ENCODE measurements around the gene UMODL1. TPM values are rescaled to one million over a fixed set of nuclear protein-coding genes. Genes with fewer than 3 reads are reported as not detected.

UMODL1 gene
- total and polyA plus RNA-seq, 4 donors = 0.10 to 0.28 (median 0.14) TPM; not detected in 1

DNA sequence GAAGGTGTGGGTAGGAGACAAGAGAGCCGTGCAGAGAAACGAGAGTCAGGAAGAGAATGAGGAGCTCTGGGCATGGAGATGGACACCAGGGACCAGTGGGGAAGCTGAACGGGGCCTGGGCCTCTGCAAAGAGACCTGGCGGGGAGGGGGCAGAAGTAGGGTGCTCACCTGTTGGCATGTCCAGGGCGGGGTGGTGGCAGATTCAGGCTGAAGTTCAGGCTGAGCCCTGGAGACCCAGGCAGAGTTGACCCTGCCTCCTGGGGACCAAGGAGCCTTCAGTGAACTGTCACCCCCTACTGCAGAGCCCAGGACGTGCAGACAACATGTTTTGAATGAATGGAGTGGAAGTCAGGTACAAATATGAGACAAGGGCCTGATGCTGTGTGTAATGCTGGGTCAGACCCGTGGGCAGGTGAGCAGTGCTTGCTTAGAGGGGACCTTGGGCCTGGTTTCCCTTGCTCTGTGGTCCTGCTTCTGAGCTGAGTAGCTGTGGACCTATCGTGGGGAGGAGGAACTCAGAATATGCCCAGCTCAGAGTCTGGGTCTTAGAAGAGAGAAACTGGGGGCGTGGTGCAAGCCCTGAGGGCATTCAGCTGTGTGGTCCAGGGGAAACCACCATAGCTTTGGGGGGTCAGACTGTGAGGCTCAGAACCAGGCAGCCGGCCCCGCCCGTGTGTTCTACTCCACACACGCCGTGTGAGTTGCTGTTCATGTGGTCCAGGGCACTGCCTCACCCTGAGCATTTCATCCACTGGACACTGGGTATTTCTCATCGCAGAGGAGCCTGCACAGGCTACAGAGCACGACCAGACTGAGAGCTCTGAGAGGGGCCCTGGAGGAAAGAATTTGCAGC is 21.3 kb upstream of the UMODL1 start:
- DNase-seq = no peak
- 90% methylated on average over 16 of the region's 16 CpGs for WGBS, 2 donors

DNA sequence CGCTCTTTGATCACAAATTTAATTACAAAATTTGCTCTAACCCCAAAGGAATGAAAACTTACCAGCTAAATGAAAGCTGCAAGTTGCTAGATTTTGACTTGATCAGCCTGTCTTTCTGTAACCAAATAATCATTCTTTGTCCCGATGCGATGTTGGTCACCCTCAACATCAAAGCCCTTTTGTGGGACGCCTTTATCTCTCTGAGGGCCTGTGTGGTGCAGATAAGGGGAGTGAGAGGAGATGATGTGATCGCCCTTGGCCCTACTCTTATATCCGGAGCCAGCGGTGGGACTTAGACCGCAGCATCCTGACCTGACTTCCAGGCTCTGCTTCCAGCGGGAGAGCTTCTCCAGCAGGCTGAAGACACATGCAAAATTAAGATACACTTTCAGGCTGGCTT is 19.3 kb upstream of the UMODL1 start:
- no peak for DNase-seq

More for the DNA sequence above, 21.3 kb upstream of the UMODL1 start:
- Histone ChIP-seq H3K4me1 (ENCODE audit: control insufficient read depth in 5 of 5, insufficient read depth in 5 of 5, low read length in 5 of 5) (no peaks in the 10 kb centered on the region), H3K36me3 (ENCODE audit: control insufficient read depth in 4 of 4, insufficient read depth in 4 of 4, low read length in 4 of 4) (no peaks in the 10 kb centered on the region), H3K9ac (ENCODE audit: insufficient read depth in 1 of 2, low read length in 2 of 2) (no peak overlapping the region), H3K27me3 (ENCODE audit: control insufficient read depth in 3 of 3, insufficient read depth in 3 of 3, low read length in 2 of 3) (no peaks in the 10 kb centered on the region), H3K9me3 (ENCODE audit: control insufficient read depth in 4 of 4, insufficient read depth in 3 of 4, low read length in 3 of 4) (no peaks in the 10 kb centered on the region), H3K27ac (ENCODE audit: low read depth in 1 of 2, low read length in 1 of 2) (no peak overlapping the region), H3K4me3 (no peak overlapping the region)
- ATAC-seq (ENCODE audit: insufficient read depth, low FRiP score) = no peak
- TF ChIP-seq, protein P1, sequence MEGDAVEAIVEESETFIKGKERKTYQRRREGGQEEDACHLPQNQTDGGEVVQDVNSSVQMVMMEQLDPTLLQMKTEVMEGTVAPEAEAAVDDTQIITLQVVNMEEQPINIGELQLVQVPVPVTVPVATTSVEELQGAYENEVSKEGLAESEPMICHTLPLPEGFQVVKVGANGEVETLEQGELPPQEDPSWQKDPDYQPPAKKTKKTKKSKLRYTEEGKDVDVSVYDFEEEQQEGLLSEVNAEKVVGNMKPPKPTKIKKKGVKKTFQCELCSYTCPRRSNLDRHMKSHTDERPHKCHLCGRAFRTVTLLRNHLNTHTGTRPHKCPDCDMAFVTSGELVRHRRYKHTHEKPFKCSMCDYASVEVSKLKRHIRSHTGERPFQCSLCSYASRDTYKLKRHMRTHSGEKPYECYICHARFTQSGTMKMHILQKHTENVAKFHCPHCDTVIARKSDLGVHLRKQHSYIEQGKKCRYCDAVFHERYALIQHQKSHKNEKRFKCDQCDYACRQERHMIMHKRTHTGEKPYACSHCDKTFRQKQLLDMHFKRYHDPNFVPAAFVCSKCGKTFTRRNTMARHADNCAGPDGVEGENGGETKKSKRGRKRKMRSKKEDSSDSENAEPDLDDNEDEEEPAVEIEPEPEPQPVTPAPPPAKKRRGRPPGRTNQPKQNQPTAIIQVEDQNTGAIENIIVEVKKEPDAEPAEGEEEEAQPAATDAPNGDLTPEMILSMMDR (IDR thresholded peaks at IDR 0.05; ENCODE audit: control extremely low read depth, extremely low read depth) = no peak

DNA sequence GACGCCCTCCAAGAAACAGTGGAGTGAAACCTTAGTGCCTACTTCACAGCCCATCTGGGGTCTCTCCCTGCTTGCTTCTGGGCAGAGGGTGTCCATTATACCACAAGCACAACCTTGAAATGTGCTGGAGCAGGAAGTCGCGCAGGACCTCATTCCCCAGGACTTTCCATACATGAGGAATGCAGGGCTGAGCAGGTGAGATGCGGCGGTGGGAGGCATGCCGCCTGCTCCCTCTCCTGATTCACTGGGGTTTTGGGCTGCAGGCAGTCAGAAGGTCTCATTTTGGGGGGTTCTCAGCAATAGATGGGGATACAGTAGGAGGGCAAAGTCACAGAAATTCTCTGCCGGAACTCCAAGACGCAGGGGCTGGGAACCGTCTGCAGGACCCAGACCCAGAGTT is 15.7 kb upstream of the UMODL1 start:
- no peaks in the 10 kb centered on the region for H3K27me3 ChIP-seq (ENCODE audit: control insufficient read depth in 3 of 3, insufficient read depth in 3 of 3, low read length in 2 of 3)
- 87 to 97% methylated on average over 9 of the region's 9 CpGs for WGBS, 2 donors
- no peak for DNase-seq

More for the DNA sequence above, 19.3 kb upstream of the UMODL1 start:
- Histone ChIP-seq H3K36me3 (ENCODE audit: control insufficient read depth in 4 of 4, insufficient read depth in 4 of 4, low read length in 4 of 4) (no peaks in the 10 kb centered on the region), H3K4me3 (no peak overlapping the region), H3K4me1 (ENCODE audit: control insufficient read depth in 5 of 5, insufficient read depth in 5 of 5, low read length in 5 of 5) (peaks cover 0 to 8% (median 0%) of the 10 kb centered on the region in 5 donors), H3K27ac (ENCODE audit: low read depth in 1 of 2, low read length in 1 of 2) (no peak overlapping the region), H3K27me3 (ENCODE audit: control insufficient read depth in 3 of 3, insufficient read depth in 3 of 3, low read length in 2 of 3) (no peaks in the 10 kb centered on the region), H3K9ac (ENCODE audit: insufficient read depth in 1 of 2, low read length in 2 of 2) (no peak overlapping the region), H3K9me3 (ENCODE audit: control insufficient read depth in 4 of 4, insufficient read depth in 3 of 4, low read length in 3 of 4) (no peaks in the 10 kb centered on the region)
- WGBS, 2 donors = 40 to 49% methylated on average over 9 of the region's 9 CpGs
- no peak for ATAC-seq (ENCODE audit: insufficient read depth, low FRiP score)
- TF ChIP-seq, protein P1 (IDR thresholded peaks at IDR 0.05; ENCODE audit: control extremely low read depth, extremely low read depth) = no peak

More for the DNA sequence above, 15.7 kb upstream of the UMODL1 start:
- Histone ChIP-seq H3K4me1 (ENCODE audit: control insufficient read depth in 5 of 5, insufficient read depth in 5 of 5, low read length in 5 of 5) (peaks cover 0 to 15% (median 9%) of the 10 kb centered on the region in 5 donors), H3K4me3 (no peak overlapping the region), H3K36me3 (ENCODE audit: control insufficient read depth in 4 of 4, insufficient read depth in 4 of 4, low read length in 4 of 4) (no peaks in the 10 kb centered on the region), H3K27ac (ENCODE audit: low read depth in 1 of 2, low read length in 1 of 2) (no peak overlapping the region), H3K9me3 (ENCODE audit: control insufficient read depth in 4 of 4, insufficient read depth in 3 of 4, low read length in 3 of 4) (no peaks in the 10 kb centered on the region), H3K9ac (ENCODE audit: insufficient read depth in 1 of 2, low read length in 2 of 2) (no peak overlapping the region)
- no peak for ATAC-seq (ENCODE audit: insufficient read depth, low FRiP score)
- TF ChIP-seq, protein P1 (IDR thresholded peaks at IDR 0.05; ENCODE audit: control extremely low read depth, extremely low read depth) = no peak

All from lung (tissue), 12 donors.